Lower leg skin (tissue), 3 donors: Measurements from ENCODE around the gene TBC1D9.

Experiments
- POLR2A ChIP-seq, 2 donors: fragments of 450-650 bp; IDR thresholded peaks; one replicate each; pipeline ENCODE4 v1.6.1; 2016 to 2017; ENCODE audit warnings: antibody characterized with exemption in 2 of 2, mild to moderate bottlenecking in 1 of 2, moderate library complexity in 1 of 2
- TF ChIP-seq, protein P1 (sequence below), 3 donors: fragments of 450-650 bp; IDR thresholded peaks; one replicate each; pipeline ENCODE4 v1.5.1; 2016; ENCODE audit warnings: antibody characterized with exemption in 3 of 3, mild to moderate bottlenecking in 3 of 3, moderate library complexity in 2 of 3

DNA sequence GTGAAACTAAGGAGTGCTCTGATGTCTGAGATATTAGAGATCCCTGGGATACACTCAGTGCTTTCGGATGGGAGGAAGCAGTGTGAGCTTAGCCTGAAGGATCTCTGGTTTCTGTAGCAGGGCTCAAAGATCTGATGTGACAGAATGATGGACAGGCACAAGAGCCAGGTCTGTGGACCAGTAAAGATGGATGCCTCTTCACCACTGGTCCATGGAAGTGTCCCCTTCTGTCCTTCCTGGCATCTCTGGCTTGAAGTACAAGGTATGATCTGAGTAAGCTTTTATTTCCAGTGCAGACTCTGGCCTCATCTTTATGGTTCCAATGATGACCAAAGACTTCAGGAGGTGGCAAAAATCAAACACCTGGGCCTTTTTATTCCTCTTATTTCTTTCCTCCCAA, 88.1 kb downstream of the TBC1D9 start:
- TF ChIP-seq, protein P1, sequence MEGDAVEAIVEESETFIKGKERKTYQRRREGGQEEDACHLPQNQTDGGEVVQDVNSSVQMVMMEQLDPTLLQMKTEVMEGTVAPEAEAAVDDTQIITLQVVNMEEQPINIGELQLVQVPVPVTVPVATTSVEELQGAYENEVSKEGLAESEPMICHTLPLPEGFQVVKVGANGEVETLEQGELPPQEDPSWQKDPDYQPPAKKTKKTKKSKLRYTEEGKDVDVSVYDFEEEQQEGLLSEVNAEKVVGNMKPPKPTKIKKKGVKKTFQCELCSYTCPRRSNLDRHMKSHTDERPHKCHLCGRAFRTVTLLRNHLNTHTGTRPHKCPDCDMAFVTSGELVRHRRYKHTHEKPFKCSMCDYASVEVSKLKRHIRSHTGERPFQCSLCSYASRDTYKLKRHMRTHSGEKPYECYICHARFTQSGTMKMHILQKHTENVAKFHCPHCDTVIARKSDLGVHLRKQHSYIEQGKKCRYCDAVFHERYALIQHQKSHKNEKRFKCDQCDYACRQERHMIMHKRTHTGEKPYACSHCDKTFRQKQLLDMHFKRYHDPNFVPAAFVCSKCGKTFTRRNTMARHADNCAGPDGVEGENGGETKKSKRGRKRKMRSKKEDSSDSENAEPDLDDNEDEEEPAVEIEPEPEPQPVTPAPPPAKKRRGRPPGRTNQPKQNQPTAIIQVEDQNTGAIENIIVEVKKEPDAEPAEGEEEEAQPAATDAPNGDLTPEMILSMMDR (IDR thresholded peaks at IDR 0.05) = no peak
- no peak for TF ChIP-seq POLR2A (IDR thresholded peaks at IDR 0.05)
